ENCODE results near the gene SLC16A13.

DNA sequence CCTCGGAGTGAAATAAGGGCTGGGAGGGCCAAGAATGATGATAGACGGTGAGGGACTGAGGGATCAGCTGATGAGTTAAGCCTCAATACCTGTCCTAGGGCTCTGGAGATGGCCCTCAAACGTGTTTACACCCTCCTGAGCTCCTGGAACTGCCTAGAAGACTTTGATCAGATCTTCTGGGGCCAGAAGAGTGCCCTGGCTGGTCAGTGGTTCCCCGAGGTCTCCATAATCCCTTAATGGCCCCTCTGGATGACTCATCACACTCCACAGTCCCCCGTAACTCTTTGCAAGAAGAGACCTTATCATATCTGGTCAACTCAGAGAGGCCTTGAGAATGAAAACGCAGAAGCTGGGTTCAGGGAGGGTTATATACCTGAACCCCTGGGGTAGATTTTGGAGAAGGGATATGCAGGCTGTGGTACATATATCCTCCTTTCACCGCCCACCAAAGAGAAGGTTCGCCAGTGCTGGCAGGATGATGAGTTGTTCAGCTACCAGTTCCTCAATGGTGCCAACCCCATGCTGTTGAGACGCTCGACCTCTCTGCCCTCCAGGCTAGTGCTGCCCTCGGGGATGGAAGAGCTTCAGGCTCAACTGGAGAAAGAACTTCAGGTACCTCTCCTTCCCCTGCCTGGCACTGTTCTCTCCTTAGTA lies 36.8 kb upstream of the SLC16A13 start:
- TF ChIP-seq CTCF (conservative IDR thresholded peaks at IDR 0.05 in 1 of 2, IDR thresholded peaks at IDR 0.05 in 1 of 2; ENCODE audit: low read depth in 1 of 2, low read length in 2 of 2) = no peak
- TF ChIP-seq EZH2 (IDR thresholded peaks at IDR 0.05; ENCODE audit: low read length, missing control alignments) = no peak
